Measurements from ENCODE around the gene RPL5. TPM values are rescaled to one million over a fixed set of nuclear protein-coding genes. Genes with fewer than 3 reads are reported as not detected.

The RPL5 gene
- total and polyA plus RNA-seq, 2 of the 8 experiments (the other 6 are each of a cell fraction or from before 2014, with no cell fraction given): 1,506 to 2,034 TPM

DNA sequence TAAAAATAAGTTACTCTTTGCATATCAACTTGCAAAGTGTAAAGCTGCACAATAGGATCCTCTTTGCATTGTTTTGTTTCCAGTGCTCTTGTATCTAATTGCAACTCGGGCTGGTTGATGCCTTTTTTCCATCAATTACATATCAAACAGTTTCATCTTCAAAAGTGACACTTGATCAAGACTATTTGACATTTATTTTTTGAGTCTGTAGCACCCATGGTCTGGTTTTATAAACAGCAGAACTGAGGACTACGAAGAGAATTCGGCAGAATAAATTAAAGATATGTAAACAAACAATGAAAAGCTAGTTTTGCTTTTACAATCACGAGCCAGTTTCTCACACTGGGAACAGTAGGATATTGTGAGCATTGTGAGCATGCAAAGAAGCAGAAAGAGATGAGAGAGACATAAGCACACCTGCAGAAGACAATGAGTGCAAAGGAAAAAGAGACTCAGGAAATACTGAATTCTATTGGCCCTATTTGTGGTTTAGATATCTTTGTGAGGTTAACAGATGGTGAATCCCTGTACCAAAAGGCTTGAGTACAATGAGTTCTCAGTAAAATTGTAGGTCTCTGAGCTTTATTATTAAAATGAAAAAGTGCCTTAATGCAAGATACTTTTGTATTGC, 45.4 kb downstream of the RPL5 start:
- Histone ChIP-seq H3K79me2 (ENCODE audit: control insufficient read depth in 1 of 2, insufficient read depth in 2 of 2, low read length in 2 of 2) (no peaks in the 10 kb centered on the region), H4K20me1 (replicated peaks in 1 of 2; ENCODE audit: control insufficient read depth in 1 of 2, insufficient read depth in 2 of 2, low read length in 2 of 2) (no peaks in the 10 kb centered on the region), H4K91ac (replicated peaks; ENCODE audit: insufficient read length, low read length) (no peak overlapping the region), H3K4me2 (ENCODE audit: insufficient read depth in 1 of 2, low read depth in 2 of 2, low read length in 2 of 2) (no peak overlapping the region), H3K4me1 (replicated peaks in 1 of 4; ENCODE audit: control insufficient read depth in 3 of 4, insufficient read depth in 4 of 4, low read length in 3 of 4) (no peaks in the 10 kb centered on the region; a peak in 2 of 7 replicates), H3K23me2 (ENCODE audit: low read depth, low read length) (no peaks in the 10 kb centered on the region), H3K79me1 (ENCODE audit: low read depth, low read length) (no peaks in the 10 kb centered on the region), H2BK120ac (replicated peaks; ENCODE audit: low read depth, low read length) (no peak overlapping the region), H2BK5ac (ENCODE audit: low read depth, low read length) (no peak overlapping the region), H3K18ac (ENCODE audit: extremely low read depth, low read length) (no peak overlapping the region), H3K36me3 (ENCODE audit: control insufficient read depth in 2 of 4, insufficient read depth in 4 of 4, low read length in 3 of 4) (no peaks in the 10 kb centered on the region; a peak in 1 of 8 replicates), H3K9me3 (ENCODE audit: insufficient read depth in 2 of 2, low read depth in 1 of 2, low read length in 1 of 2) (0 out of 4 replicates have a peak, but pooled peaks cover 0 to 6% of the 10 kb centered on the region in 2 experiments), H3K27me3 (replicated peaks in 1 of 4; ENCODE audit: control insufficient read depth in 3 of 4, extremely low read depth in 1 of 4, insufficient read depth in 3 of 4, low read length in 3 of 4) (no peaks in the 10 kb centered on the region), H3K14ac (ENCODE audit: insufficient read length) (no peak overlapping the region), H3K4me3 (ENCODE audit: extremely low read depth in 1 of 4, insufficient read depth in 2 of 4, low read depth in 3 of 4, low read length in 4 of 4) (no peak overlapping the region), H3K23ac (ENCODE audit: insufficient read length) (no peak overlapping the region), H2AK5ac (ENCODE audit: low read depth, low read length) (no peak overlapping the region), H2BK12ac (ENCODE audit: low read depth, low read length) (no peak overlapping the region), H4K8ac (ENCODE audit: extremely low read depth, insufficient read depth, low read length) (no peak overlapping the region), H3K56ac (replicated peaks; ENCODE audit: insufficient read length, low read depth, low read length) (no peak overlapping the region), H3K27ac (ENCODE audit: low read depth, low read length) (no peak overlapping the region), H3K9ac (replicated peaks in 1 of 4; ENCODE audit: extremely low read depth in 1 of 4, low read depth in 3 of 4, low read length in 3 of 4) (peak overlapping the region in 1 of 4 experiments; percentile 9; a peak in 1 of 7 replicates), H2BK15ac (ENCODE audit: low read length) (no peak overlapping the region), H2AFZ (ENCODE audit: low read length) (no peak overlapping the region), H4K5ac (ENCODE audit: insufficient read length, low read depth, low read length) (no peak overlapping the region), H3K4ac (replicated peaks; ENCODE audit: insufficient read length, low read depth, low read length) (no peak overlapping the region), H2BK20ac (ENCODE audit: low read length) (no peak overlapping the region)
- DNase-seq (ENCODE audit: low read depth in 1 of 2, low spot score in 2 of 2) (no peak), FAIRE-seq (no peak)
- 84% methylated on average over 4 of the region's 4 CpGs; no CpG with 5 or more reads in 1 of the 2 experiments for WGBS, 2 experiments (ENCODE audit: extremely low coverage in 1 of 2, insufficient coverage in 1 of 2, insufficient read length in 1 of 2, insufficient replicate concordance in 2 of 2, low coverage in 1 of 2, low lambda C conversion rate in 2 of 2, missing lambda C conversion rate in 1 of 2)
- ChIA-PET CTCF (ENCODE audit: partially characterized antibody) (interaction anchor here (0.6 to 3.0 kb wide), 7 partner anchors 13 to 185 kb away, joined by 3 to 16 read pairs (median 5); no protein-coding TSS in a partner anchor), POLR2A (ENCODE audit: partially characterized antibody) (interaction anchor here (1.0 to 1.7 kb wide), 5 partner anchors 14 to 124 kb away, joined by 3 read pairs; partner anchors contain the start of gene RPL5)
- no peak for TF ChIP-seq HDAC2 (IDR thresholded peaks at IDR 0.05; ENCODE audit: borderline replicate concordance in 1 of 2, low read depth in 2 of 2, low read length in 2 of 2)
- TF ChIP-seq ASH2L (IDR thresholded peaks at IDR 0.05; ENCODE audit: low read length): no peak
- no peak for TF ChIP-seq TAF7 (optimal IDR thresholded peaks at IDR 0.05; ENCODE audit: borderline replicate concordance, low read depth, low read length)
- TF ChIP-seq, protein P1, sequence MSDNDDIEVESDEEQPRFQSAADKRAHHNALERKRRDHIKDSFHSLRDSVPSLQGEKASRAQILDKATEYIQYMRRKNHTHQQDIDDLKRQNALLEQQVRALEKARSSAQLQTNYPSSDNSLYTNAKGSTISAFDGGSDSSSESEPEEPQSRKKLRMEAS (IDR thresholded peaks at IDR 0.05): no peak
